Measurements from ENCODE around the gene MPZL3.

DNA sequence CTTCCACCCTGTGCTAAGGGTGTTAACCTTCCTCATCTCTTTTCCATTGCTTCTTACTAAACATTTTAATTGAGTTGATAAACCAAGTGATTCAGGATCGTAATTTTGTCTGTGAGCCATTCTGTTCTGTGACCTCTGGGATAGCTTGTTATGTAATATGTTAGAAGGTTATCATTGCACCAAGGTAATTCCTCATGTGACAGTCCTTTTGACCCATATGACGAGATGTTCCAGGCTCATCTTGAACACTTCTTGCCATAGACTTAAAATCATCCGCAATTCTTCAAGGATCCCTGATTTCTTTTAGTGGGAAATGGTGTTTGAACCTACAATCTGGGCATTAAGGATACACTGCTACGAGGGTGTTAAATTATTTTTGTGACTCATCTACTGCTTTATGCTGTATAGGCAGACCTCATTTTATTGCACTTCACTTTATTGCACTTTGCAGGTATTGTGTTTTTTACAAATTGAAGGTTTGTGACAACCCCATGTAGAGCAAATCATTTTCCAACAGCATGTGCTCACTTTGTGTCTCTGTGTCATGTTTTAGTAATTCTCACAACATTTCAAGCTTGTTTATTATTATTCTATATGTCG lies 31.0 kb upstream of the MPZL3 start:
- TF ChIP-seq, protein P1, sequence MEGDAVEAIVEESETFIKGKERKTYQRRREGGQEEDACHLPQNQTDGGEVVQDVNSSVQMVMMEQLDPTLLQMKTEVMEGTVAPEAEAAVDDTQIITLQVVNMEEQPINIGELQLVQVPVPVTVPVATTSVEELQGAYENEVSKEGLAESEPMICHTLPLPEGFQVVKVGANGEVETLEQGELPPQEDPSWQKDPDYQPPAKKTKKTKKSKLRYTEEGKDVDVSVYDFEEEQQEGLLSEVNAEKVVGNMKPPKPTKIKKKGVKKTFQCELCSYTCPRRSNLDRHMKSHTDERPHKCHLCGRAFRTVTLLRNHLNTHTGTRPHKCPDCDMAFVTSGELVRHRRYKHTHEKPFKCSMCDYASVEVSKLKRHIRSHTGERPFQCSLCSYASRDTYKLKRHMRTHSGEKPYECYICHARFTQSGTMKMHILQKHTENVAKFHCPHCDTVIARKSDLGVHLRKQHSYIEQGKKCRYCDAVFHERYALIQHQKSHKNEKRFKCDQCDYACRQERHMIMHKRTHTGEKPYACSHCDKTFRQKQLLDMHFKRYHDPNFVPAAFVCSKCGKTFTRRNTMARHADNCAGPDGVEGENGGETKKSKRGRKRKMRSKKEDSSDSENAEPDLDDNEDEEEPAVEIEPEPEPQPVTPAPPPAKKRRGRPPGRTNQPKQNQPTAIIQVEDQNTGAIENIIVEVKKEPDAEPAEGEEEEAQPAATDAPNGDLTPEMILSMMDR (optimal IDR thresholded peaks at IDR 0.05 in 1 of 3, IDR thresholded peaks at IDR 0.05 in 1 of 3, conservative IDR thresholded peaks at IDR 0.05 in 1 of 3; ENCODE audit: extremely low read depth in 1 of 3, insufficient read depth in 2 of 3, low read length in 3 of 3): no peak
- no peak for TF ChIP-seq EZH2 (IDR thresholded peaks at IDR 0.05; ENCODE audit: low read length)

All from keratinocyte (primary cell).